Activated CD4-positive, alpha-beta T cell treated with anti-CD3 and anti-CD28 coated beads for 1 hour (primary cell): ENCODE results near the gene EPGN.

Experiments used
- DNase-seq: peaks from one replicate; pipeline ENCODE4 v3.0.0-alpha.2; 2020

EPGN gene

DNA sequence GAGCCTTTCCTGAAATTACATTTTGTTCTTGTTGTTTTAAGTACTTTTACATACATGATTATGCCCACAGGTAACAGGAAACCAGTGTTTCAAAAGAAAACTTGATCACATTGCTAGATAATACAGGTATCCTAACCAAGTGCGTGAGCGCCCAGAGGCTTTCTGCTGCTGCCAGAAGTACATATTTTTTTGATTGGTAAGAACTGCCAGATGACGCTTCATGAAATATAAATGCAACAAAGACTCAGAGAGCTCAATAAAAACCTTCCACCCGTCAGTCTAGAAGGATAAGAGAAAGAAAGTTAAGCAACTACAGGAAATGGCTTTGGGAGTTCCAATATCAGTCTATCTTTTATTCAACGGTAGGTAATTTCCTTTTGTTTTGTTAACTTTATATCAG lies at the start of gene EPGN:
EPGN (plus strand) TSS at position 256 of the 400 bp plus-strand sequence; CDS start at position 320, 64 bp downstream.
- DNase-seq, result no peak

GRCh38 chr4:74258963-74259362 lies 49.3 kb upstream of the EPGN start:
- no peak for DNase-seq

DNA sequence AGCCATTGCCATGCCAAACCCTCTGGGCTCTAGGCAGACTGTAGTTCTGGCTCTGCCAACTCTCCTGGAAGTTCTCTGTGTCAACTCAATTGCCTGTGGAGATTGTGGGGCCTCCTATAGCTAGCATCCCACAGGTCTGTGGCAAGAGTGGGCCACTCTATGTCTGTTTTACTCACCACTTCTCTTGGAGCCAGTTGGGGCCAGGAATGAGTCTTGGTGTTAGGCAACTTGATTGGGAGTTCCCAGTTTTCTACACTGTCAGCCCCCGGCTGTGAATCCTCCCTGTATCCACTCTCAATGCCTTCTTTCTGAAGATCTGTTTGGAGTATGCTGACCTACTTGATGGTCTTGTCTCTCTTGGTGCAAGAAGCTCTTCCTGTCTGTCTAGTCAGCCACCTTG lies 48.2 kb upstream of the EPGN start:
- no peak for DNase-seq

DNA sequence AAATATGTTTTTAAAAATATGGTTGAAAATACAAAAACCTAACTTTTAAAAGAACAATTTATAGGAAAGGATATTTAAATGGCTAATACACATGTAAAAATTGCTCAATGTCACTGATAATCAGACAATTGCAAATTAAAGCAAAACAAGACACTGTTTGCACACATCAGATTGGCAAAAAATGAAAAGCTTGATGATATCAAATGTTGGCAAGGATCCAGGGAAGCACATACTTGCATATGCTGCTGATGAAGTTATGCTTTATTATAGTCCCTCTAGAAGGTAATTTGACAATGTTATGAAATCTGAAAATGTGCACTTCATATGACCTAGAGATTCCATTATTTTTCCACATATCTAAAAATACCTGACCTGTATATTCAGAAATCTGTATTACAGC lies 45.7 kb upstream of the EPGN start:
- no peak for DNase-seq

GRCh38 chr4:74263551-74263950 lies 44.7 kb upstream of the EPGN start:
- no peak for DNase-seq

DNA sequence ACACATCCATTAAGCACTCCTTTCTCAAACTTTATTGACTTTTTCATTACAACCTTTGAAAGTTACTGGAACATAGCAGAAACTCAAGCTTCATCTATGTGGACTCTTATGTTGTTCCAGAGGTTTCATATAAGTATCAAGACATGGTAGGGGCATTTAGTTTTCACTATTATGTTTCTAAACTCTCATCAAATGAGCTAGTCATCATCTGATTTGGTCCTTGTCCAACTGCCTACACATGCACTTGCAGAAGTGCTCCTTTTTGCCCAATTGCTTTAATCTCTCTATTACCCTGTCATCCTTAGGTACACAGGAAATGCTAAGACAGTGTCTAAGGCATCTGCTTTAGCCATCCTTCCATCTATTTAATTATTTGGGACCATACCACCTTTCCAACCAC lies 42.2 kb upstream of the EPGN start:
- no peak for DNase-seq

DNA sequence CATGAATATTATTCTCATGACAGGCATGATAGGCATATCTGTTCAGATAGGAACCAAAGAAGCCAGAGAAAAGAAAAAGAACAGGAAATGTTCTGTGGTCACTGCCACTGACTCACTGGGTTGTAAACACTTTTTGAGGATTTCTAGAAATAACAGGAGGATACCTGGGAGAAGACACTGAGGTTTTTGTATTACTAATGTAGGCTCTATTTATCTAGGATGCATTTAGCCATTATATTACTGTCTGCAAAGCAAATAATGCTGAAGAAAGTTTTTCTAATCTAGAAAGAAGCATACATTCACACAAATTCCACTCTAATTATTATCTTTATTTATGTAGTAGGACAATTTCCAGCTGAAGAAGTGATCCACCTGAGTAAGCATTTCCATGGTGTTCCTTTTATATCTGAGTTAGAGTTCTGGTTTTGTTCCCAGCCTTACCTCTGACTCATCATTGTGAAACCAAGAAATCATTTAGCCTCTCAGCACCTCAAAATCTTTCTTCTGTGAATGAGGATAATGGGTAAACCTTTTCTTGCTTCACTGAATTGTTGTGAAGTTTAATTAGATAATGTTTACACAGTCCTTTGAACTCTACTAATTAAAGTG lies 40.2 kb upstream of the EPGN start:
- DNase-seq, result no peak

GRCh38 chr4:74268643-74269042 lies 39.6 kb upstream of the EPGN start:
- no peak for DNase-seq

DNA sequence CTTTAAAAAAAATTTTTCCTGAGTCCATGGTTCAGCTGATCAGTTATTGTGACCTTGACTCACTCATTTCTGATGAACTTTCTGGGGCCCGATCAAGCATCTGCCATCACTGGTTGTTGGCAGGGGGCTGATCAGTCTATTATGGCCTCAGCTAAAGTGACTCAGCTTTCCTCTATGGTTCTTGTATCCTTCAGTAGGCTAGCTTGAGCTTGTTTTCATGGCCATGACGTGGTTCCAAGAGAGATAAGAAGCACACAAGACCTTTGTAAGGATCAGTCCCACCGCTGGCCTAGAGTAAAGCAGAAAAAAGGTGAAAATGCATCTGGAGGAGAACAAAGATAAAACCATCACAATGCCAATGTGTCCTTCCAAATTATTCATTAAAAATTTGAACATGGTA lies 29.8 kb upstream of the EPGN start:
- no peak for DNase-seq

GRCh38 chr4:74279716-74280115 lies 28.6 kb upstream of the EPGN start:
- DNase-seq, result no peak

GRCh38 chr4:74282926-74283325 lies 25.3 kb upstream of the EPGN start:
- no peak for DNase-seq

GRCh38 chr4:74283614-74284013 lies 24.7 kb upstream of the EPGN start:
- DNase-seq, result no peak

- no peak for DNase-seq
Measured at GRCh38 chr4:74284053-74284452, 24.2 kb upstream of the EPGN start.

DNA sequence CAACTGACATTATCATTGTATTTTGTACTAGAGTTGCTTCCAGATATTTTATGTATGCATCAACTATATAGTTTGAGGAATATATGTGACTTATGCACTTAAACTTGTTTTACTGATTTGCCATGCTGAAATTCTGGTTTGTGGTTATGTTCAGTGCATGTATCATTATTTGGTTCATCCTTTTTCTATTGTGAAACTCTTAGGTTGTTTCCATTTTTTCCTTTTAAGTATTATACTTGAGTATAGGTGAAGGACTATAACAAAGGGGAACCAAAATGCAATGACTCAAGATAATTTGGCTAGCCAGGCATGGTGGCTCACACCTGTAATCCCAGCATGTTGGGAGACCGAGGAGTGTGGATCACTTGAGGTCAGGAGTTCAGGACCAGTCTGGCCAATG lies 21.1 kb upstream of the EPGN start:
- no peak for DNase-seq

DNA sequence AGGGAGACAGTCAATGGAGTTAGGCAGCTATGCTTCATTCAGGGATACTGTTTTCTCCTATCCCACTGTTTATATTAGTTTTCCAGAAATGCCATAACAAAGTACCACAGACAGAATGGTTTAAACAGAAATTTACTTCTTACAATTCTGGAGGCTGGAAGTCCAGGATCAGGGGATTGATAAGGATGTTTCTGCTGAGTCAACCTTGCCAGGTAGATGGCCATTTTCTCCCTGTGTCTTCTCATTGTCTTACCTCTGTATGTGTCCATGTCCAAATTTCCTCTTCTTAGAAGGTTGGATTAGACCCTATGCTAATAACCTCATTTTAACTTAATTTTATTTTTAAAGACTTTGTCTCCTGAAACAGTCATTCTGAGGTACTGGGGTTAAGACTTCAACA lies 20.5 kb upstream of the EPGN start:
- DNase-seq, result no peak

DNA sequence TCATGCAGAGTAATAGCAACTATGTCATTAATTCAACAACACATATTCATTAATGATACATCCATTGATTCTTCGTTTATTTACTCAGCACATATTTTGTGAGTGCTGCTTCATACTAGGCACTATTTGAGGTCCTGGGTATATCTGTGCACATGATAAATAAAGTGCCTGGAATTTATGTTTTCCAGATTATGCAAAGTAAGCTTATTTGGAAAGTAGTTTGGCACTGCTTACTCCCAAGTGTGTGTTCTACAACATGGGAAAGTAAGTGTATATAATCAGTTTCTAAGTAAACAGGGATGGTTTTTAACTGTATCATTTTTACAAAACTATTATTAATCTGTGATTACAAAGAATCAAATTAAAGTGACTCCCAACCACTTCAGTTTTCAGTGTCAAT lies 16.8 kb upstream of the EPGN start:
- DNase-seq, result no peak

DNA sequence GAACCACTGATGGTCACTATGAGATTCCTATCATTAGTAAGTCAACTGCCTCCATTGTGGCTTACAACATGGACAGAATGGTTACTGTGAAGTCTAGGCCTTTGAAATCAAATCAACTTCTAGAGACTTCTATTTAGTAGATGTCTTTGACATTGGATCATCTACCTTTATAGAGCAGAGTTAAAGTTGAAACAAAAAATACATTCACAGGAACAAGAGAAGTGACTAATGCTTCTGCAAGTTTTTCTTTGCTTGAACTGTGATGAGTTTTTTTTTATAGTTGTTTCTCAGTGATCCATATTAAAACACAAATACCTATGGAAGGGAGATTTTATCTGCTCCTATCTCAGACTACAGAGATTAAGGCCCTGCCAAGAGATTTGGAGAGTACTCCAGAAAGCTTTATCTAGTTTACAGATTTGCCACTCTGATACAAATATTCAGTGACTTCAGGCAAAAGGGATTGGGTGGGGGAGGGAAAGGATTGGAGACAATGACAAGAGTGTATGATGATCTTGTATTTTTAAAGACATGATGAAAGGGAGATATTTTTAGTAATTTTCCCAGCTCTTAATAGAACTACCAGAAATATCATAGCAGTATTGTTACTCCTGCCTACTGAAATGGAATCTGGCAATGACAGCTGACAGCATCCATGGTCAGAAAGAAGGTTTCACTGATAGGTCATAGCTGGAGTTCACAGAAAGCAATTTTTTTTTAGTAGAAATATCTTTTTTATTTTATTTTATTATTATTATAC lies 16.0 kb upstream of the EPGN start:
- DNase-seq, result no peak

GRCh38 chr4:74293558-74293957 lies 14.7 kb upstream of the EPGN start:
- DNase-seq, result no peak

DNA sequence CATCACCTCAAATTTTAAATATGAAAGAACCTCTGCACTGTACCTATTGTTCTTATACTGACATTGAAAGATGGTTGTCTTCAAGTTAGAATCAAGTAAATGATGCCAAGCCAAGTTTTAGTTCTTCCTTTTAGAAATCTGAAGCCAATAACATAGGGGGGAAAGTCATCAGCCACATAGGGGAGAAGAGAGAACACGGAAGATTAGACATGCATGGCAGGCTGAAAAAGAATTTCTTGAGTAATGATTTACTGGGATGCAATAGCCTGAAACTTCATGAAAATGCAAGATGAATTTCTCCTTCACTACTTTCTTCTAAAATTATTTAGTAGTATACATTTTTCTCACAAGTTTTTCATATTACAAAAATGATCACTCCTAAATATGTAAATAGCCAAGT lies 13.6 kb upstream of the EPGN start:
- no peak for DNase-seq

DNA sequence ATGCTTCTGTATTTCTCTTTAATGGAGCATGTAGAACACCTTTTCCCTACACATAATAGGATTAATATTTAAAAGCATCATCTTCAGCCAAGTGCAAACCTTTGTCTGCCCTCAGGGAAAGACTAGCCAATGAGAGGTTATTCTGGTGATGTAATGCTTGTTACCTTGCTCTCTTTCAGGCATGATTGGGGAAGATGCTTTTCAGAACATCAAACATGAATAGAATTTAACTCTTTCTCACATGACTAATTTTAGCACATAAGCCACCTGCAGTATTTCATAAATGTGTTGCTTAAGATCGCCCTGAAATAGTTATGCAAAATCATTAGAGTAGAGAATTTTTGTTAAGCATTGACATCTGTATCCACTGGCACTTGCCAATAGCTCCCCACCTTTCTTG lies 10.7 kb upstream of the EPGN start:
- DNase-seq, result no peak

GRCh38 chr4:74304095-74304625 lies 4.1 kb upstream of the EPGN start:
- DNase-seq, result no peak

- no peak for DNase-seq
Measured at GRCh38 chr4:74305000-74305399, 3.3 kb upstream of the EPGN start.

GRCh38 chr4:74307170-74307569 lies 1.1 kb upstream of the EPGN start:
- no peak for DNase-seq

DNA sequence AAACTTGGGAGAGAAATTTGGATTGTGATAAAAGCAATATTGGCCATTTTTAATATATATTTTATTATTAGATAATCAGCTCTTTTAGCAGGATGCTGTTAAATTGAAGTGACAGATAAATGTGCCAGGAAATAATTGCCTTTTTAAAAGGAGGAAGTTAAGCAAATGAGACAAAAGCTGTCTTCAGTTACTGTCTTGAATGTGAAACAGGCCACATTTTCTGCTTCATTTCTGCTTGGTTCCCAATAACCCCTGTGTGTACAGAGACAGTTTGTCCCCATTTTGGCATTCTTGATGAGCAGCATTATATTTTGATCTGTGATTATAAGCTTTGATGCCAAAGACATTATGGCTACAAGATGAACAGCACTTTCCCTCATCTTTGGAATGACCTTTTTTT lies 953 bp downstream of the EPGN start:
- DNase-seq, result no peak
